GM12891 (cell line): ENCODE data around the gene ASRGL1.

Experiments used
- POLR2A ChIP-seq: IDR thresholded peaks from 2 replicates; pipeline ENCODE4 v1.6.1; 2011; ENCODE audit warnings: low read depth, low read length, control low read depth
- POLR2AphosphoS5 ChIP-seq: IDR thresholded peaks from 2 replicates; pipeline ENCODE4 v1.6.1; 2011; ENCODE audit warnings: low read depth, low read length, control low read depth

DNA sequence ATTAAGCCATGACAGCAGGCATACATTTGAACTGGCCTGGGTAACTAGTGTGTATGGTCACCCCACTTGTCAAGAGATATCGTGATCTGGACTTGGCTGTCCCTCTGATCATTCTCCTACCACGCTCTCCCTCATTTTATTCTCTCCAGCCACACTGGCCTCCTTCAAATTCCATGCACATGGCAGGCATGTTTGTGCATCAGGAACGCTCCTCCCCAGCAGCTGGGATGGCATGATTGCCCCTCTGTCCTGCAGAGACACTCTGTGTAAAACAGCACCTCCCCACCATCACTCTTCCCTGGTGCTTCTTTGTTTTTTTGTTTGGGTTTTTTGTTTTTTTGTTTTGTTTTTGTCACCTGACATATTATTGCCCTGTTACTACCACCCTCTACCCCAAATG is 50.1 kb downstream of the ASRGL1 start:
- no peak for TF ChIP-seq POLR2A
- no peak for TF ChIP-seq POLR2AphosphoS5
